ENCODE data around the gene AGBL4. TPM values are rescaled to one million over a fixed set of nuclear protein-coding genes. Genes with fewer than 3 reads are reported as not detected.

Gene AGBL4
- polyA plus RNA-seq, 1 donor from 2014 or later, result not detected

- Mint-ChIP-seq H3K9me3 (no peaks in the 10 kb centered on the region), H3K4me3 (no peak overlapping the region), H3K27ac (no peak overlapping the region), H3K27me3 (no peaks in the 10 kb centered on the region), H3K4me1 (no peaks in the 10 kb centered on the region), H3K36me3 (peaks cover 2% of the 10 kb centered on the region)
Measured at GRCh38 chr1:48823168-48823567, 1200.6 kb downstream of the AGBL4 start.

DNA sequence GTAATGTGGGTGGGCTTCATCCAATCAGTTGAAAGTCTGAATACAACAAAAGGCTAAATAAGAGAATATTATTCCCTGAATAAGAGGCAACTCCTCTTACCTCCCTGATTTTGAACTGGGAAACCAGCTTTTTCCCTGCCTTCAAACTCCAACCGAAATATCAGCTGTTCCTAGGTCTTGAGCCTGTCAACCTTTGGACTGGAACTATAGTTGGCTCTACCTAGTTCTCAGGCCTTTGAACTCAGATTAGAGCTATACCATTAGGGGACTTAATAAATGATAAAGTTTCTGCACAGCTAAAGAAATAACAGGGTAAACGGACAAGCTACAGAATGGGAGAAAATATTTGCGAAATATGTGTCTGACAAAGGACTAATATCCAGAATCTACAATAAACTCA is 1203.3 kb downstream of the AGBL4 start:
- no peak overlapping the region for H3K27ac Mint-ChIP-seq
- no peaks in the 10 kb centered on the region for H3K27me3 Mint-ChIP-seq

GRCh38 chr1:48817505-48818114 is 1206.1 kb downstream of the AGBL4 start:
- H3K27ac Mint-ChIP-seq, result no peak overlapping the region
- no peaks in the 10 kb centered on the region for H3K27me3 Mint-ChIP-seq
- peaks cover 2% of the 10 kb centered on the region for H3K36me3 Mint-ChIP-seq
- H3K4me3 Mint-ChIP-seq, result no peak overlapping the region
- no peaks in the 10 kb centered on the region for H3K9me3 Mint-ChIP-seq
- peaks cover 0 to 5% (median 3%) of the 10 kb centered on the region in 3 donors for H3K4me1 Mint-ChIP-seq

More for the DNA sequence above, 1203.3 kb downstream of the AGBL4 start:
- Mint-ChIP-seq H3K9me3 (no peaks in the 10 kb centered on the region), H3K36me3 (peaks cover 2% of the 10 kb centered on the region), H3K4me3 (no peak overlapping the region), H3K4me1 (peaks cover 0 to 5% (median 3%) of the 10 kb centered on the region in 3 donors)

DNA sequence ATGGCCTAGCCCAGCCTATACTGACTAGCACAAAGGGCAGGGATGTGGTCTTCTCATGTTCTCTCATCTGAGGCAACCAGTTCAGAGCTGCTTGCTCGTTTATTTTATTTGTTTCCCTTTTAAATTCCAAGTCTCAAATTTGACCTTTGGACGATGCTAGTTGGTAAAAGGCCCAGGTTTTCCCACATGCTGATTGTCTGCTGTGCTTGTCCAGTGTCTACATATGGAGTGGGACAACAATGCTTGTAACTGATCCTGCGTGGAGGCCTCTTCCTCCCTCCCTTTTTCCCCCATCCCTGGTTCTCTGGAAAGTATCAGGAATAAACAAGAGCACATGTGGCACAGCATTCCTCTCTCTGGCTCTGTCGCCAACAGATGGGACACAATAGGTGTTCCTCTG is 1213.0 kb downstream of the AGBL4 start:
- Mint-ChIP-seq H3K27me3 (no peaks in the 10 kb centered on the region), H3K36me3 (no peaks in the 10 kb centered on the region), H3K9me3 (no peaks in the 10 kb centered on the region), H3K4me3 (no peak overlapping the region), H3K27ac (no peak overlapping the region), H3K4me1 (peaks cover 0 to 1% (median 0%) of the 10 kb centered on the region in 3 donors)

DNA sequence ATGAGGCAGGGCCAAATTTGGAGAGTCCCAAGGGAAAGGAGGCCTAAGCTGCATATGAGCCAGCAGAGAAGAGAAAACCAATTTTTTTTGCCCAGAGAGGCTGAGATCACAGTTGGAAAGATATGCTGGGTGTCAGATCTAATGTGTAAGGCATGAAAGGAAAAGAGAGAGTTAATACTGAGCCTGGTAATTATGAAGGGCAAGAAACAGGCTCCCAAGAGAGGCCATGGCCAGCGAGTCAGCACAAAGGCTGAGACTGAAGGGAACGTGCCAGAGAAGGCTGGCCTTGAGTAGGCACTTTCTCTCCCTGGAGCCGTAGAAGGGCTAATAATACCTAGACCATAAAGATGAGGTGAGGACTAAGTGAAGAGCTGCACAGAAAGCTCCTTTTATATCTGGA is 1215.3 kb downstream of the AGBL4 start:
- peaks cover 6 to 8% (median 6%) of the 10 kb centered on the region in 3 donors for H3K4me1 Mint-ChIP-seq
- no peaks in the 10 kb centered on the region for H3K27me3 Mint-ChIP-seq
- no peak overlapping the region for H3K4me3 Mint-ChIP-seq
- H3K27ac Mint-ChIP-seq, result no peak overlapping the region
- peaks cover 0 to 2% (median 0%) of the 10 kb centered on the region in 3 donors for H3K9me3 Mint-ChIP-seq
- no peaks in the 10 kb centered on the region for H3K36me3 Mint-ChIP-seq

DNA sequence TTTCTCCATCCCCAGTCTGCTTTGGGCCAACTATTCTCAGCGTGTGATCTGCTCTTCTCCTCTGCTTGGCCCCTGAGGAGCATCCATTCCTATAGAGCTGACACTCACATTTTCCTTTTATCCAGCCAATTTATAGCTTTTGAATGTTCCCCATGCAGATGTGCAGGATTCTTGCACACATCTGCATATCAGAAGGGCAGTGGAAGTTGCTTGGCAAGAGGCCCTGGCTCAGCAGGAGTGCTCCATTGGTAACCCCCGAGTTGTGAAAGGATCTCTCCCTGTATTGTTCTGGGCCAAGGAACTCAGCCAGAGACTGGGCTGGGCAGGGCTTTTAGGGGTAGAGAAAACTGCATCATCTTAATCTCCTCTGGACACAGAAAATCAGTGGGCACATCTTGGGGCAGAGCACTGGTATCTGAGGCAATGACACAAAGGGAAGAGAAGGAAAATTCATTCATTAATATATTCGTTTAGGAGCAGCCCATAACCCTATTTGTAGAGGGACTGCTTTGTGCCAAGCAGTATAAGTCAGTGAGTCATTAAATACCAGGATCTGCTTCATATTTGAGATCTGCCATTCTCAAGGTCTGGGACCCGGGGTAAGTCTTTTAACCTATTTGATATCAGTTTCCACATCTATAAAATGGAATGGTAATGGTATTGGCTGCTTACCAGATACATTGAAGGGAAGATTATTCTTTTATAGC is 1216.0 kb downstream of the AGBL4 start:
- Mint-ChIP-seq H3K36me3 (no peaks in the 10 kb centered on the region), H3K4me1 (peaks cover 11 to 16% (median 11%) of the 10 kb centered on the region in 3 donors), H3K27ac (no peak overlapping the region), H3K27me3 (no peaks in the 10 kb centered on the region), H3K4me3 (no peak overlapping the region), H3K9me3 (peaks cover 0 to 2% (median 0%) of the 10 kb centered on the region in 3 donors)

DNA sequence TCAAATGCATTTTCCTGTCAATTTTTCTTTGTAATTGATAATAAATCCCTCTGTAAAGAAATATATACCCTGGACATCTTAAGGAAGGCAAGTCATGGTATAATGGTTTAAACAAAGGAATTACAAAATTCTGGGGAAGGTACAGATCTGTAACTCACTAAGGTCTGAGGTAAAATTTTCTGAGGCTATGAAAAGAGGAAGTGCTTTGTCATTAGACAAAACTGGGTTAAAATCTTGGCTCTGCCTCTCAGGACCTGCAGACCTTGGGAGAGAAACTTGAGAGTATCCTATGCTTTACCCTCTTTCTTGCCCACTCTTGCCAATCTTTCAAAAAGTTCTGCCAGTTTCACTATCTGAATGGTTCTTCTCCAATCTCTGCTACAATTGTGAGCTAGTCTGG is 1220.3 kb downstream of the AGBL4 start:
- peaks cover 1% of the 10 kb centered on the region for H3K36me3 Mint-ChIP-seq
- H3K4me3 Mint-ChIP-seq, result peak overlapping the region in 1 of 4 donors; percentile 53
- H3K4me1 Mint-ChIP-seq, result peaks cover 12 to 37% (median 14%) of the 10 kb centered on the region in 3 donors
- no peak overlapping the region for H3K27ac Mint-ChIP-seq
- H3K9me3 Mint-ChIP-seq, result peaks cover 0 to 2% (median 0%) of the 10 kb centered on the region in 3 donors
- no peaks in the 10 kb centered on the region for H3K27me3 Mint-ChIP-seq

GRCh38 chr1:48794816-48795215 is 1228.9 kb downstream of the AGBL4 start:
- H3K4me1 Mint-ChIP-seq, result peaks cover 58 to 74% (median 64%) of the 10 kb centered on the region in 3 donors
- H3K4me3 Mint-ChIP-seq, result peak overlapping the region in 2 of 4 donors; percentile 23 to 88
- H3K27me3 Mint-ChIP-seq, result no peaks in the 10 kb centered on the region
- H3K9me3 Mint-ChIP-seq, result no peaks in the 10 kb centered on the region
- peak overlapping the region; percentile 67 to 96 (median 74) for H3K27ac Mint-ChIP-seq
- H3K36me3 Mint-ChIP-seq, result no peaks in the 10 kb centered on the region

DNA sequence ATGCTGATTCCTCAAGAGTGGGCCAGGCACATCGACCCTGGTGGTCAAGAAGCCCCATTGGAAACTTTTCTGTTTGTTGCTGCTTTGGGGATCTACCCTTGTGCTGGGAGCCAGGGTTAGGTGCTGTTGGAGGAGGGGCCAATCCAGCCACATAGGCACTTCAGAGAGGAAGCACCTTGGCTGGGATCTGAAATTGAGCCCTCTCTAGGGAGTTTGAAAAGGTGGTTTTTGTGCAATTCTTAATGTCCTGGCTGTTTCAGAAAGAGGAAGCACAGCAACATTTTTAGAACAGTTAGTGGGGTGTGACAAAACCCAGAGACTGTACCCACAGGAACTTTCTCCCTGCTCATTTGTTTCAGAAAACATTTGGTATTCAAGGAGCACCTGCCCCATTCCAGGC is 1229.9 kb downstream of the AGBL4 start:
- Mint-ChIP-seq H3K4me3 (peak overlapping the region; percentile 23 to 88 (median 60)), H3K36me3 (no peaks in the 10 kb centered on the region), H3K27ac (peak overlapping the region; percentile 67 to 96 (median 96)), H3K27me3 (no peaks in the 10 kb centered on the region), H3K4me1 (peaks cover 63 to 74% (median 69%) of the 10 kb centered on the region in 3 donors), H3K9me3 (no peaks in the 10 kb centered on the region)

DNA sequence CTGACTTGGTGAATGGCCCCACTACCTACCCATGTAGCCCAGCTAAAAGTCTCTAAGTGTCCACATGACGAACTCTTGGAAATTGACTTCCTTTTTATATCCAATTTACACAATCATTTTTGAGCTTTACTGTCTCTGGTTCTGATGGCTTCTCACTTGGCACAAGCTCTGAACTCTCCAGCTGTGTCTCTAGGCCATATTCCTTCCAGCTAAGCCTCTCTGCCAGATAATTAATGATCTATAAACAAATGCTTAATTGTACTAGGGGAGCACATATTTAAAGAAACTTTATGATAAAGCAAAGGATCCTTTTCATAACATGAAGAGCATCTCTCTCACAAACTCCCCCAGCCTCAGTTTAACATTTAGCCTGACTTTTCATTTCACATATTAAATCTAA is 1230.8 kb downstream of the AGBL4 start:
- no peaks in the 10 kb centered on the region for H3K36me3 Mint-ChIP-seq
- H3K9me3 Mint-ChIP-seq, result no peaks in the 10 kb centered on the region
- no peaks in the 10 kb centered on the region for H3K27me3 Mint-ChIP-seq
- peak overlapping the region in 3 of 4 donors; percentile 23 to 88 (median 67) for H3K4me3 Mint-ChIP-seq
- peak overlapping the region; percentile 67 to 96 (median 96) for H3K27ac Mint-ChIP-seq
- H3K4me1 Mint-ChIP-seq, result peaks cover 63 to 71% (median 70%) of the 10 kb centered on the region in 3 donors

- H3K36me3 Mint-ChIP-seq, result no peaks in the 10 kb centered on the region
- H3K27me3 Mint-ChIP-seq, result no peaks in the 10 kb centered on the region
- H3K9me3 Mint-ChIP-seq, result no peaks in the 10 kb centered on the region
- H3K4me1 Mint-ChIP-seq, result peaks cover 54 to 64% (median 57%) of the 10 kb centered on the region in 3 donors
- peak overlapping the region; percentile 67 to 86 (median 81) for H3K27ac Mint-ChIP-seq
- peak overlapping the region; percentile 7 to 85 (median 52) for H3K4me3 Mint-ChIP-seq
Measured at GRCh38 chr1:48790397-48790796, 1233.4 kb downstream of the AGBL4 start.

DNA sequence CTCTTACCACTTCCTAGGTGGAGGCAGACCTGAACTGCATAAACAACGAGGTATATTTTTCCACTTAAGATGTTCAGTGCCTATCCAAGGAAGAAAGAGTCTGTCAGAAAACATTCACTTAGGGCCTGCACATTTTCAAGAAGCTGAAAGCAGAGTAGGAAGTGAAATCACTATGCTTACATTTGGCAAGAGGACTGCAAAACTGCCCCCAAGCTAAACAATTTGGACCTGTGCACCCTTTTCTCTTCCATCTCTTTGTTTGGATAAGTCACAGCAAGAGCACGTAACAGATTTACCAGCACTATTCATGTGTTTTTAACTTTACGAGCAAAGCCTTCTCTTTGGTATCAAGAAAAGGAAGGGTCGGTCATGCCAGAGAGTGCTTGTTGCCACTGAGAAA is 1233.9 kb downstream of the AGBL4 start:
- Mint-ChIP-seq H3K4me3 (peak overlapping the region in 3 of 4 donors; percentile 40 to 85 (median 63)), H3K27ac (peak overlapping the region; percentile 67 to 86 (median 81)), H3K4me1 (peaks cover 51 to 65% (median 54%) of the 10 kb centered on the region in 3 donors), H3K27me3 (no peaks in the 10 kb centered on the region), H3K9me3 (no peaks in the 10 kb centered on the region), H3K36me3 (no peaks in the 10 kb centered on the region)

DNA sequence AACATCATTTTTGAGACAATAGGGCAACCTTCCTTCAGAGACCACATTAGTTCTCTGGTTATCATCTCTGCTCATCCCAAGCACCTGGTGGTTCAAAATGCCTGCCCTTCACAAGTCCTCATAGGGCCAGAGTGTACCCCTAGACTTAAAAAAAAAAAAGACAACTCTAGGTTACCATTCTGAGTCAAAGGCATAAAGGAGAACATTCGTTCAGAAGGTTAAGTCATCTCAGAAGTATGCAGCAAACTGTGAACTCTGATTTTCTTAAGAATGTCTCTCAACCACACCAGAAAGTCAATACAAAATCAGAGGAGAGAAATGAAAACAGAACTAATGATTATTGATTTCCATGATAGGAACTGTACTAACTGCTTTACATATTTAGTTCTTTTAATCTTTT is 1237.9 kb downstream of the AGBL4 start:
- no peaks in the 10 kb centered on the region for H3K36me3 Mint-ChIP-seq
- H3K27ac Mint-ChIP-seq, result no peak overlapping the region
- H3K9me3 Mint-ChIP-seq, result no peaks in the 10 kb centered on the region
- H3K4me1 Mint-ChIP-seq, result peaks cover 15 to 30% (median 17%) of the 10 kb centered on the region in 3 donors
- no peak overlapping the region for H3K4me3 Mint-ChIP-seq
- H3K27me3 Mint-ChIP-seq, result no peaks in the 10 kb centered on the region

DNA sequence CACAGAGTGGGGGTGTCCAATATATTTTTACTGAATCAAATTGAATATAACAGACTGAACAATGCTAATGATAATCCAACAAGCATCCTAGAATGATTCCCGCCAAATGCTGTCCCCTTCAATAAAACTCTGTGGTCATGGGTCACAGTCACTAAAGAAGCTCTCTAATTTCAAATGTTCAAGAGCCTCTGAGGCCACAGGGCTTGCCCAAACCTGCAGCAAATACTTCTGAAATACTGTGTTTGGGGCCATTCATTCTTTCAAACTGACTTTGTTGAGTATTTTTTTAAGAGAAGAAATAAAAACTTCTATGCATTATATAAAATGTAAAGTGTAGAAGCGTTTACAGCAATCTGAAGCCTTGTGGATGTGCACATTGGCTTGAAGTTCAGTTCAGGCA is 1239.5 kb downstream of the AGBL4 start:
- Mint-ChIP-seq H3K27me3 (no peaks in the 10 kb centered on the region), H3K36me3 (no peaks in the 10 kb centered on the region), H3K4me3 (no peak overlapping the region), H3K27ac (no peak overlapping the region), H3K9me3 (no peaks in the 10 kb centered on the region), H3K4me1 (peaks cover 0 to 18% (median 1%) of the 10 kb centered on the region in 3 donors)

- H3K4me1 Mint-ChIP-seq, result peaks cover 41 to 53% (median 43%) of the 10 kb centered on the region in 3 donors
- H3K27me3 Mint-ChIP-seq, result no peaks in the 10 kb centered on the region
- no peaks in the 10 kb centered on the region for H3K36me3 Mint-ChIP-seq
- peak overlapping the region in 2 of 3 donors; percentile 76 to 80 for H3K27ac Mint-ChIP-seq
- peak overlapping the region; percentile 86 to 98 (median 92) for H3K4me3 Mint-ChIP-seq
- H3K9me3 Mint-ChIP-seq, result no peaks in the 10 kb centered on the region
Measured at GRCh38 chr1:48777219-48777895, 1246.4 kb downstream of the AGBL4 start.
